Type B pancreatic cell (in vitro differentiated cells): Measurements from ENCODE around the gene LRFN5. TPM values are rescaled to one million over a fixed set of nuclear protein-coding genes. Genes with fewer than 3 reads are reported as not detected.

Source experiments
- DNase-seq: peaks from one replicate; pipeline ENCODE4 v3.0.0; 2021; ENCODE audit warnings: mixed read lengths; ENCODE audit not compliant: unreplicated experiment; ENCODE audit errors: extremely low spot score
- H3K27ac Mint-ChIP-seq: 2 replicates; pipeline ENCODE4 v1.8.0; 2021; ENCODE audit warnings: mild to moderate bottlenecking, mixed read lengths
- H3K27me3 Mint-ChIP-seq: 2 replicates; pipeline ENCODE4 v1.8.0; 2021; ENCODE audit warnings: mixed read lengths
- H3K36me3 Mint-ChIP-seq: 2 replicates; pipeline ENCODE4 v1.8.0; 2021; ENCODE audit warnings: mixed read lengths
- H3K4me1 Mint-ChIP-seq: one replicate; pipeline ENCODE4 v1.8.0; 2021; ENCODE audit warnings: mixed read lengths; ENCODE audit not compliant: unreplicated experiment
- H3K4me3 Mint-ChIP-seq: 2 replicates; pipeline ENCODE4 v1.8.0; 2021; ENCODE audit warnings: mild to moderate bottlenecking, mixed read lengths
- H3K9me3 Mint-ChIP-seq: 2 replicates; pipeline ENCODE4 v1.8.0; 2021; ENCODE audit warnings: mixed read lengths
- CTCF ChIP-seq: fragments of 200-600 bp; sonication (generic); conservative IDR thresholded peaks from 2 replicates; pipeline ENCODE4 v1.5.0; 2021; ENCODE audit warnings: antibody characterized with exemption, mild to moderate bottlenecking
- total RNA-seq: library from RNA; stranded (reverse); gene quantifications from 2 replicates; pipeline ENCODE4 v1.2.1, GENCODE V29; 2021; ENCODE audit warnings: low replicate concordance

Gene LRFN5
- total RNA-seq, 1 donor from 2014 or later = 4.6 TPM

- H3K9me3 Mint-ChIP-seq = no peaks in the 10 kb centered on the region
- no peaks in the 10 kb centered on the region for H3K4me1 Mint-ChIP-seq
- H3K4me3 Mint-ChIP-seq = no peak overlapping the region
- no peak for DNase-seq
- H3K27ac Mint-ChIP-seq = no peak overlapping the region
- no peaks in the 10 kb centered on the region for H3K36me3 Mint-ChIP-seq
- TF ChIP-seq CTCF = no peak
- H3K27me3 Mint-ChIP-seq = no peaks in the 10 kb centered on the region
These were observed 253.9 kb downstream of the LRFN5 start for GRCh38 chr14:41860586-41860985.

DNA sequence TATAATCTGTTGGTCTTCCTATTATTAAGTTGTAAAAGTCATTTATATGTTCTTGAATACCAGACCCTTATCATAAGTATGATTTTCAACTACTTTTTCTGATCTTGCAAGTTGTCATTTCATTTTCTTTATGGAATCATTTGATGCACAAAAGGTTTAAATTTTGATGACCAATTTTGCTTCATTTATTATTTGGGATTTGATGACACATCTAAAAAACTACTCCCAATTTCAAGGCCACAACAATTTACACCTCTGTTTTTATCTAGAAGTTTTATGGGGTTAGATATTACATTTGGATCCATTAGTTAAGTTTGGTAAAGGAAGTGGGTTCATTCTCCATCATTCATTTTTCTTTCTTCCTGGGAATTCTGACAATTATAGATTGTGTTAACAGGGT, 259.2 kb downstream of the LRFN5 start:
- DNase-seq = no peak
- TF ChIP-seq CTCF = no peak
- H3K27ac Mint-ChIP-seq = no peak overlapping the region
- H3K9me3 Mint-ChIP-seq = no peaks in the 10 kb centered on the region
- no peaks in the 10 kb centered on the region for H3K27me3 Mint-ChIP-seq
- H3K36me3 Mint-ChIP-seq = no peaks in the 10 kb centered on the region
- H3K4me3 Mint-ChIP-seq = no peak overlapping the region
- no peaks in the 10 kb centered on the region for H3K4me1 Mint-ChIP-seq

DNA sequence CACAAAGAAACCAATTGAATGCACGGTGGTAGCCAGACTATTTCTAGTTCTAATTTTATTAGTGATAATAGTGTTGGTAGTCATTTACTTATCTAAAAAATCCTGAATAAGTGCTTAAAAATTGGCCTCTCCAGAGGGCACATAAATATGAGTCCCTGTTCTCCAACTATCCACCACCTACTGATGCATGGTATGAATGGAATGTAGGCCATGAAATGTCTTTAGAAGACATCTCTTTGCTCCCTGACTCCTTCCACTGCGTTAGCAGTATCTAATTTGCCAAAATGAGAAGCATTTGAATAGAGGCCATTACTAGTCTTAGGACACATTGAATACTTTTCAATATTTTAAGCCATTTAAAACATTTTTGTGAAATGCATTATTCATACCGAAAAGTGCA, 261.7 kb downstream of the LRFN5 start:
- H3K36me3 Mint-ChIP-seq = no peaks in the 10 kb centered on the region
- no peaks in the 10 kb centered on the region for H3K27me3 Mint-ChIP-seq
- no peak for DNase-seq
- no peaks in the 10 kb centered on the region for H3K9me3 Mint-ChIP-seq
- H3K4me3 Mint-ChIP-seq = no peak overlapping the region
- H3K4me1 Mint-ChIP-seq = peaks cover 5% of the 10 kb centered on the region
- TF ChIP-seq CTCF = no peak
- H3K27ac Mint-ChIP-seq = no peak overlapping the region

DNA sequence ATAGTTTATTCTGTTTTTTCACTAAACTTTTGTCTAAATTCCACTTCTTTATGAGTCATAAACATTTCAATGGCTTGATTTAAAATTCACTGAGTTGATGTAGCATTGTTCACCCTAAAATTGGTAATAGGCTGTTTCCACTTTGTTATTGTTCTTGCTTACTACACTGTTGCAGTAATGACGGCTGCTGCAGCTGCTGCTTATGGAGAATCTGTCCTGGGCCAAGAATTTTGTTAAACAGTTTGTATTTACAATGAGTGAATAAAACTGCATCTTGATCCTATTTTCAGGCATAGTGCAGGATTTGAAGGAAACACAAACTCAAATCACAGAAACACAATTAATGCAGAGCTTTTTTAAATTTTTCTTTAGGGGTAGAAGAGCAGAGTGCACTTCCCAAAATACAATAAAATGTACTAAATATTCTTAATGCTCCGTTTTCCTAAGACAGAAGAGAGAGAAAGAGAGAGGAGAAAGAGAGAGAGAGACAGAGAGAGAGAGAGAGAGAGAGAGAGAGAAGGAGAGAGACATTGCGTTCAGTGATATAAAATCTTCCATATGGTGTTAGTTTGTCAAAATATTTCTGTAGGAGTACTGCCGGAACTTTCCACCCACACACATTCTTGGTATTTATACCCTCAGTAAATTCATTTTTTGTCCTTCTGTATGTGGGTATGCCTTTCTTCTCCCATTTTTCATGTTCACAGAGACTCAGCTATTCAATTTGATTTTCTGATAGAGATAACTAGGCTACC, 266.4 kb downstream of the LRFN5 start:
- H3K27ac Mint-ChIP-seq = peak overlapping the region; percentile 11
- H3K36me3 Mint-ChIP-seq = no peaks in the 10 kb centered on the region
- DNase-seq = no peak
- no peaks in the 10 kb centered on the region for H3K9me3 Mint-ChIP-seq
- peaks cover 7% of the 10 kb centered on the region for H3K4me1 Mint-ChIP-seq
- no peak overlapping the region for H3K4me3 Mint-ChIP-seq
- no peak for TF ChIP-seq CTCF
- H3K27me3 Mint-ChIP-seq = no peaks in the 10 kb centered on the region

DNA sequence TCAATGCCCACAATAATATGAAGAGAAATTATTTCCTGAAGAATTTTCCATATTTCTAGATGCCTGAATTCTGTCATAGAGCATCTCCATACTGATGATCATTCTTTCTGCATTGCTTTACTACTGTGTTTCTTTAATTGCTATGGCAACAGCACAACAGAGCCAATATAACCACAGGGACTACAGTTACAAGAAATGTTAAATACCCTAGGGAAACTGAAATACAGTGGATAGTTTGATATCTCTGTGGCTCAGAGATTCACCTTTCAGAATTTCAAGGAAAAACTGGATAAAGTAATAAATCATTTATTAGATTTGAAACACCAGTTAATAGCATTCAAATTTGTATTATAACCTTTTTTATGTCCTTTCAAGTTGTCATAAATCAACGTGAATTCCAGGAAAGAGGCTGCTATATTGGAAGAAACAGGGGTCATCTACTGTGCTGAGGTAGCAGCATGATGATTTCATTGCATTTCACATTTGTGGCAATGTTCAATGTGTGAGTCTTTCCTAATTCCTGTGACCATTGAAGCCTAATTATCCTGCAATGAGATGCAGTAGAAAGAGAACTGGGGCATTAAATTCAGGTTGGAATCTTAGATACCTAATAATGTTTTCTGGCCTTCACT, 267.1 kb downstream of the LRFN5 start:
- no peak for TF ChIP-seq CTCF
- H3K27ac Mint-ChIP-seq = peak overlapping the region; percentile 11
- DNase-seq = no peak
- no peaks in the 10 kb centered on the region for H3K36me3 Mint-ChIP-seq
- H3K4me3 Mint-ChIP-seq = no peak overlapping the region
- H3K9me3 Mint-ChIP-seq = no peaks in the 10 kb centered on the region
- peaks cover 7% of the 10 kb centered on the region for H3K4me1 Mint-ChIP-seq
- no peaks in the 10 kb centered on the region for H3K27me3 Mint-ChIP-seq
